ENCODE measurements around the gene SELPLG.

Gene SELPLG

GRCh38 chr12:108618079-108618952, 15.4 kb downstream of the SELPLG start:
- peak; percentile 67 to 81 for DNase-seq

GRCh38 chr12:108616941-108617858, 16.5 kb downstream of the SELPLG start:
- peak; percentile 63 to 83 for DNase-seq

- no peak for DNase-seq
Observed at GRCh38 chr12:108616359-108616758, 17.3 kb downstream of the SELPLG start.

- no peak for DNase-seq
Observed at GRCh38 chr12:108615918-108616317, 17.8 kb downstream of the SELPLG start.

- DNase-seq: no peak
Observed at GRCh38 chr12:108614639-108615038, 19.1 kb downstream of the SELPLG start.

- DNase-seq: no peak
Observed at GRCh38 chr12:108614041-108614440, 19.7 kb downstream of the SELPLG start.

GRCh38 chr12:108613548-108613947, 20.1 kb downstream of the SELPLG start:
- no peak for DNase-seq

- DNase-seq: no peak
Observed at GRCh38 chr12:108612788-108613282, 20.9 kb downstream of the SELPLG start.

GRCh38 chr12:108611884-108612415, 21.7 kb downstream of the SELPLG start:
- DNase-seq: peak; percentile 40 to 62

GRCh38 chr12:108610856-108611605, 22.7 kb downstream of the SELPLG start:
- no peak for DNase-seq

GRCh38 chr12:108610336-108610815, 23.3 kb downstream of the SELPLG start:
- DNase-seq: no peak

- DNase-seq: no peak
Observed at GRCh38 chr12:108609537-108610335, 24.0 kb downstream of the SELPLG start.

- DNase-seq: no peak
Observed at GRCh38 chr12:108608616-108609015, 25.1 kb downstream of the SELPLG start.

GRCh38 chr12:108607981-108608600, 25.6 kb downstream of the SELPLG start:
- no peak for DNase-seq

- no peak for DNase-seq
Observed at GRCh38 chr12:108606492-108606891, 27.2 kb downstream of the SELPLG start.

- no peak for DNase-seq
Observed at GRCh38 chr12:108605690-108606406, 27.8 kb downstream of the SELPLG start.

GRCh38 chr12:108605000-108605689, 28.5 kb downstream of the SELPLG start:
- no peak for DNase-seq

GRCh38 chr12:108604208-108604941, 29.3 kb downstream of the SELPLG start:
- DNase-seq: no peak

GRCh38 chr12:108603743-108604142, 30.0 kb downstream of the SELPLG start:
- DNase-seq: no peak

Data from stimulated activated CD4-positive, alpha-beta T cell treated with anti-CD3 and anti-CD28 coated beads, Interleukin-4, amount 100 ng/mL, for 4 hours (primary cell).